GM18867 (cell line): ENCODE data around the gene TP53BP2.
A peak's percentile ranks its signal among the peaks of the same experiment; 100 is the strongest.
"Not testable (repeated sequence)": the region's sequence is repeated elsewhere in the genome, so short reads cannot be mapped to it uniquely, and the experiment has no call there.

Source experiments
- ATAC-seq: cut with Tn5 transposase; IDR thresholded peaks from one replicate; pipeline ENCODE4 v1.9.1; 2021; ENCODE audit warnings: mild to moderate bottlenecking, moderate library complexity; ENCODE audit not compliant: unreplicated experiment

TP53BP2 gene

GRCh38 chr1:223748405-223748772 is 97.4 kb downstream of the TP53BP2 start:
- peak; percentile 64 for ATAC-seq

GRCh38 chr1:223747838-223748335 is 97.9 kb downstream of the TP53BP2 start:
- peak; percentile 16 for ATAC-seq

- ATAC-seq = no peak
Observed at GRCh38 chr1:223745731-223746130, 100.0 kb downstream of the TP53BP2 start.

GRCh38 chr1:223742856-223743517 is 102.8 kb downstream of the TP53BP2 start:
- ATAC-seq = no peak

GRCh38 chr1:223741861-223742260 is 103.9 kb downstream of the TP53BP2 start:
- no peak for ATAC-seq

GRCh38 chr1:223740038-223740736 is 105.6 kb downstream of the TP53BP2 start:
- ATAC-seq = not testable (repeated sequence)

GRCh38 chr1:223739366-223740037 is 106.2 kb downstream of the TP53BP2 start:
- ATAC-seq = no peak

GRCh38 chr1:223738465-223739365 is 107.0 kb downstream of the TP53BP2 start:
- no peak for ATAC-seq

GRCh38 chr1:223737342-223737741 is 108.4 kb downstream of the TP53BP2 start:
- ATAC-seq = no peak

- ATAC-seq = not testable (repeated sequence)
Observed at GRCh38 chr1:223736638-223737037, 109.1 kb downstream of the TP53BP2 start.

- ATAC-seq = no peak
Observed at GRCh38 chr1:223733898-223734852, 111.6 kb downstream of the TP53BP2 start.

GRCh38 chr1:223732993-223733798 is 112.6 kb downstream of the TP53BP2 start:
- no peak for ATAC-seq

- no peak for ATAC-seq
Observed at GRCh38 chr1:223731133-223731770, 114.5 kb downstream of the TP53BP2 start.

GRCh38 chr1:223730479-223731132 is 115.1 kb downstream of the TP53BP2 start:
- no peak for ATAC-seq

GRCh38 chr1:223729906-223730305 is 115.8 kb downstream of the TP53BP2 start:
- ATAC-seq = no peak
